Measurements from ENCODE around the gene CCNL2. TPM values are rescaled to one million over a fixed set of nuclear protein-coding genes. Genes with fewer than 3 reads are reported as not detected.
A peak's percentile ranks its signal among the peaks of the same experiment; 100 is the strongest.

Gene CCNL2
- total and polyA plus RNA-seq, 4 experiments from 2014 or later = 18.3 to 394 (median 212) TPM

GRCh38 chr1:1435106-1435903 is 36.2 kb upstream of the CCNL2 start, which contains the start of gene VWA1:
VWA1 (plus strand) TSS chr1:1435690; CDS start chr1:1435749, 59 bp downstream.
- H3K36me3 ChIP-seq (ENCODE audit: insufficient read depth, low read length) = no peaks in the 10 kb centered on the region
- intact Hi-C loops (cut with micrococcal nuclease) = no loop called here
- ChIA-PET POLR2A (ENCODE audit: partially characterized antibody) (no interaction called here), CTCF (ENCODE audit: partially characterized antibody) (no interaction called here)
- H3K9me3 ChIP-seq (ENCODE audit: control insufficient read depth in 1 of 2, low read length in 2 of 2) = no peaks in the 10 kb centered on the region
- H3K27ac ChIP-seq (ENCODE audit: low read depth, low read length) = no peak within 1 kb of the TSS
- peak within 1 kb of the TSS in 6 of 8 donors; percentile 21 to 77 (median 49) for H3K4me3 Mint-ChIP-seq
- H3K4me1 Mint-ChIP-seq = peaks cover 0 to 8% (median under 1%) of the 10 kb centered on the region in 4 donors
- no peaks in the 10 kb centered on the region for H3K9me3 Mint-ChIP-seq
- H3K27me3 ChIP-seq (ENCODE audit: insufficient read depth, low read length) = peaks cover 24% of the 10 kb centered on the region
- H3K36me3 Mint-ChIP-seq = no peaks in the 10 kb centered on the region
- DNase-seq = peak; percentile 39 to 52 (median 43)
- H3K4me3 ChIP-seq (ENCODE audit: low read length in 2 of 2) = no peak within 1 kb of the TSS
- H3K27ac Mint-ChIP-seq = no peak within 1 kb of the TSS
- peaks cover 7 to 10% of the 10 kb centered on the region in 2 donors for H3K27me3 Mint-ChIP-seq
- peaks cover 7% of the 10 kb centered on the region for H3K4me1 ChIP-seq (ENCODE audit: insufficient read depth, low read length)

GRCh38 chr1:1434824-1435105 is 35.6 kb upstream of the CCNL2 start:
- DNase-seq = no peak
- H3K9me3 ChIP-seq (ENCODE audit: control insufficient read depth in 1 of 2, low read length in 2 of 2) = no peaks in the 10 kb centered on the region
- ChIA-PET CTCF (ENCODE audit: partially characterized antibody) (no interaction called here), POLR2A (ENCODE audit: partially characterized antibody) (no interaction called here)
- Mint-ChIP-seq H3K4me3 (peak overlapping the region in 2 of 8 donors; percentile 15 to 77), H3K27me3 (peaks cover 10 to 12% of the 10 kb centered on the region in 2 donors), H3K36me3 (no peaks in the 10 kb centered on the region), H3K27ac (no peak overlapping the region), H3K4me1 (peaks cover 0 to 8% (median under 1%) of the 10 kb centered on the region in 4 donors), H3K9me3 (no peaks in the 10 kb centered on the region)
- peaks cover 7% of the 10 kb centered on the region for H3K4me1 ChIP-seq (ENCODE audit: insufficient read depth, low read length)
- intact Hi-C loops (cut with micrococcal nuclease) = no loop called here
- H3K36me3 ChIP-seq (ENCODE audit: insufficient read depth, low read length) = no peaks in the 10 kb centered on the region
- H3K27ac ChIP-seq (ENCODE audit: low read depth, low read length) = no peak overlapping the region
- no peak overlapping the region for H3K4me3 ChIP-seq (ENCODE audit: low read length in 2 of 2)
- peaks cover 24% of the 10 kb centered on the region for H3K27me3 ChIP-seq (ENCODE audit: insufficient read depth, low read length)

GRCh38 chr1:1434131-1434823 is 35.1 kb upstream of the CCNL2 start:
- H3K4me3 ChIP-seq (ENCODE audit: low read length in 2 of 2) = no peak overlapping the region
- peaks cover 7% of the 10 kb centered on the region for H3K4me1 ChIP-seq (ENCODE audit: insufficient read depth, low read length)
- no peaks in the 10 kb centered on the region for H3K9me3 Mint-ChIP-seq
- H3K36me3 Mint-ChIP-seq = no peaks in the 10 kb centered on the region
- no peaks in the 10 kb centered on the region for H3K36me3 ChIP-seq (ENCODE audit: insufficient read depth, low read length)
- peaks cover 12 to 14% of the 10 kb centered on the region in 2 donors for H3K27me3 Mint-ChIP-seq
- peak in 1 of 5 donors; percentile 37 for DNase-seq
- intact Hi-C loops (cut with micrococcal nuclease) = no loop called here
- H3K4me3 Mint-ChIP-seq = peak overlapping the region in 1 of 8 donors; percentile 77
- H3K9me3 ChIP-seq (ENCODE audit: control insufficient read depth in 1 of 2, low read length in 2 of 2) = no peaks in the 10 kb centered on the region
- ChIA-PET CTCF (ENCODE audit: partially characterized antibody) (no interaction called here), POLR2A (ENCODE audit: partially characterized antibody) (no interaction called here)
- H3K4me1 Mint-ChIP-seq = peaks cover 0 to 8% (median under 1%) of the 10 kb centered on the region in 4 donors
- H3K27ac Mint-ChIP-seq = no peak overlapping the region
- H3K27me3 ChIP-seq (ENCODE audit: insufficient read depth, low read length) = peaks cover 24% of the 10 kb centered on the region
- H3K27ac ChIP-seq (ENCODE audit: low read depth, low read length) = no peak overlapping the region

- Mint-ChIP-seq H3K4me1 (peaks cover 0 to 8% (median under 1%) of the 10 kb centered on the region in 4 donors), H3K9me3 (no peaks in the 10 kb centered on the region), H3K27ac (no peak overlapping the region), H3K4me3 (no peak overlapping the region), H3K27me3 (peaks cover 12 to 16% of the 10 kb centered on the region in 2 donors), H3K36me3 (no peaks in the 10 kb centered on the region)
- H3K4me1 ChIP-seq (ENCODE audit: insufficient read depth, low read length) = peaks cover 7% of the 10 kb centered on the region
- intact Hi-C loops (cut with micrococcal nuclease) = no loop called here
- CTCF ChIA-PET (ENCODE audit: partially characterized antibody) = no interaction called here
- H3K27me3 ChIP-seq (ENCODE audit: insufficient read depth, low read length) = peaks cover 24% of the 10 kb centered on the region
- H3K36me3 ChIP-seq (ENCODE audit: insufficient read depth, low read length) = no peaks in the 10 kb centered on the region
- no peak overlapping the region for H3K4me3 ChIP-seq (ENCODE audit: low read length in 2 of 2)
- H3K9me3 ChIP-seq (ENCODE audit: control insufficient read depth in 1 of 2, low read length in 2 of 2) = no peaks in the 10 kb centered on the region
- no peak overlapping the region for H3K27ac ChIP-seq (ENCODE audit: low read depth, low read length)
- peak in 1 of 5 donors; percentile 30 for DNase-seq
- POLR2A ChIA-PET (ENCODE audit: partially characterized antibody) = no interaction called here
These were observed 34.6 kb upstream of the CCNL2 start for GRCh38 chr1:1433804-1434130.

- Mint-ChIP-seq H3K4me3 (no peak overlapping the region), H3K27me3 (peaks cover 14 to 19% of the 10 kb centered on the region in 2 donors), H3K9me3 (no peaks in the 10 kb centered on the region), H3K27ac (no peak overlapping the region), H3K36me3 (no peaks in the 10 kb centered on the region), H3K4me1 (peaks cover 0 to 13% (median 3%) of the 10 kb centered on the region in 4 donors)
- H3K36me3 ChIP-seq (ENCODE audit: insufficient read depth, low read length) = no peaks in the 10 kb centered on the region
- DNase-seq = peak in 1 of 5 donors; percentile 29
- intact Hi-C loops (cut with micrococcal nuclease) = no loop called here
- no peaks in the 10 kb centered on the region for H3K9me3 ChIP-seq (ENCODE audit: control insufficient read depth in 1 of 2, low read length in 2 of 2)
- H3K27me3 ChIP-seq (ENCODE audit: insufficient read depth, low read length) = peaks cover 24% of the 10 kb centered on the region
- H3K27ac ChIP-seq (ENCODE audit: low read depth, low read length) = no peak overlapping the region
- POLR2A ChIA-PET (ENCODE audit: partially characterized antibody) = no interaction called here
- H3K4me1 ChIP-seq (ENCODE audit: insufficient read depth, low read length) = peaks cover 7% of the 10 kb centered on the region
- CTCF ChIA-PET (ENCODE audit: partially characterized antibody) = no interaction called here
- H3K4me3 ChIP-seq (ENCODE audit: low read length in 2 of 2) = no peak overlapping the region
These were observed 34.0 kb upstream of the CCNL2 start for GRCh38 chr1:1432951-1433803.

GRCh38 chr1:1432274-1432950 is 33.3 kb upstream of the CCNL2 start:
- ChIA-PET CTCF (ENCODE audit: partially characterized antibody) (no interaction called here), POLR2A (ENCODE audit: partially characterized antibody) (no interaction called here)
- DNase-seq = peak in 1 of 5 donors; percentile 9
- no peak overlapping the region for H3K4me3 ChIP-seq (ENCODE audit: low read length in 2 of 2)
- H3K36me3 Mint-ChIP-seq = no peaks in the 10 kb centered on the region
- intact Hi-C loops (cut with micrococcal nuclease) = no loop called here
- no peak overlapping the region for H3K27ac Mint-ChIP-seq
- H3K4me3 Mint-ChIP-seq = no peak overlapping the region
- H3K27me3 Mint-ChIP-seq = peaks cover 14 to 19% of the 10 kb centered on the region in 2 donors
- H3K36me3 ChIP-seq (ENCODE audit: insufficient read depth, low read length) = no peaks in the 10 kb centered on the region
- peaks cover 24% of the 10 kb centered on the region for H3K27me3 ChIP-seq (ENCODE audit: insufficient read depth, low read length)
- no peak overlapping the region for H3K27ac ChIP-seq (ENCODE audit: low read depth, low read length)
- peaks cover 0 to 13% (median 3%) of the 10 kb centered on the region in 4 donors for H3K4me1 Mint-ChIP-seq
- H3K9me3 Mint-ChIP-seq = no peaks in the 10 kb centered on the region
- H3K4me1 ChIP-seq (ENCODE audit: insufficient read depth, low read length) = peaks cover 7% of the 10 kb centered on the region
- H3K9me3 ChIP-seq (ENCODE audit: control insufficient read depth in 1 of 2, low read length in 2 of 2) = no peaks in the 10 kb centered on the region
